Loucy (cell line): ENCODE measurements around the gene SOS1.
"Not testable (repeated sequence)": the region's sequence is repeated elsewhere in the genome, so short reads cannot be mapped to it uniquely, and the experiment has no call there.

Source experiments
- CTCF ChIP-seq: fragments of 200-600 bp; sonication (generic); conservative IDR thresholded peaks from 2 replicates; pipeline ENCODE4 v1.5.1; 2014; ENCODE audit warnings: mild to moderate bottlenecking, antibody characterized with exemption, low read length
- EZH2phosphoT487 ChIP-seq: fragments of 200-600 bp; IDR thresholded peaks from 2 replicates; pipeline ENCODE4 v1.6.1; 2018; ENCODE audit warnings: antibody characterized with exemption, mild to moderate bottlenecking, moderate library complexity, borderline replicate concordance

GRCh38 chr2:39052665-39053064 lies 68.2 kb downstream of the SOS1 start:
- TF ChIP-seq CTCF, EZH2phosphoT487: not testable (repeated sequence)
